ENCODE measurements around the gene SKIC2. TPM values are rescaled to one million over a fixed set of nuclear protein-coding genes. Genes with fewer than 3 reads are reported as not detected.

SKIC2 gene
- total RNA-seq, 3 donors from 2014 or later (not counting 1 experiment from before 2014, with no cell fraction given): 119 to 184 (median 151) TPM

GRCh38 chr6:31968791-31969711, 10.1 kb downstream of the SKIC2 start:
- Mint-ChIP-seq H3K27me3 (ENCODE audit: low read depth in 2 of 2) (no peaks in the 10 kb centered on the region), H3K36me3 (peaks cover 7% of the 10 kb centered on the region), H3K4me3 (peak overlapping the region; percentile 9), H3K27ac (peak overlapping the region; percentile 93 to 97), H3K4me1 (peaks cover 20 to 42% of the 10 kb centered on the region in 2 donors), H3K9me3 (no peaks in the 10 kb centered on the region)
- no peak overlapping the region for H3K4me3 ChIP-seq (ENCODE audit: low read length)
- 94% methylated on average over 22 of the region's 23 CpGs for WGBS (ENCODE audit: insufficient coverage)
- H3K9me3 ChIP-seq (ENCODE audit: control insufficient read depth, insufficient read depth, low read length): no peaks in the 10 kb centered on the region
- no peak overlapping the region for H3K27ac ChIP-seq (ENCODE audit: low read length)
- no peak for ATAC-seq
- intact Hi-C loops (cut with micrococcal nuclease): no loop called here
- H3K36me3 ChIP-seq (ENCODE audit: control insufficient read depth, insufficient read depth, low read length): peaks cover 63% of the 10 kb centered on the region
- DNase-seq: no peak
- no peak for TF ChIP-seq CTCF (IDR thresholded peaks at IDR 0.05)
- H3K4me1 ChIP-seq (ENCODE audit: control insufficient read depth, insufficient read depth, low read length): peaks cover 23% of the 10 kb centered on the region
- no peaks in the 10 kb centered on the region for H3K27me3 ChIP-seq (ENCODE audit: control insufficient read depth, insufficient read depth, low read length)

GRCh38 chr6:31969712-31970603, 11.0 kb downstream of the SKIC2 start:
- H3K27ac ChIP-seq (ENCODE audit: low read length): peak overlapping the region; percentile 98
- H3K36me3 ChIP-seq (ENCODE audit: control insufficient read depth, insufficient read depth, low read length): peaks cover 56% of the 10 kb centered on the region
- no peak for ATAC-seq
- Mint-ChIP-seq H3K27ac (peak overlapping the region; percentile 93 to 97), H3K27me3 (ENCODE audit: low read depth in 2 of 2) (no peaks in the 10 kb centered on the region), H3K9me3 (no peaks in the 10 kb centered on the region), H3K4me1 (peaks cover 20 to 42% of the 10 kb centered on the region in 2 donors), H3K36me3 (peaks cover 5% of the 10 kb centered on the region), H3K4me3 (peak overlapping the region; percentile 73)
- peak in 1 of 2 donors; percentile 20 for DNase-seq
- intact Hi-C loops (cut with micrococcal nuclease): loop anchor here (10.0 kb wide), 1 partner anchor 225 kb away; the partner anchor contains the start of genes GPSM3 and PBX2
- WGBS (ENCODE audit: insufficient coverage): 89% methylated on average over 15 of the region's 17 CpGs
- no peak for TF ChIP-seq CTCF (IDR thresholded peaks at IDR 0.05)
- no peaks in the 10 kb centered on the region for H3K9me3 ChIP-seq (ENCODE audit: control insufficient read depth, insufficient read depth, low read length)
- H3K27me3 ChIP-seq (ENCODE audit: control insufficient read depth, insufficient read depth, low read length): no peaks in the 10 kb centered on the region
- H3K4me3 ChIP-seq (ENCODE audit: low read length): no peak overlapping the region
- peaks cover 23% of the 10 kb centered on the region for H3K4me1 ChIP-seq (ENCODE audit: control insufficient read depth, insufficient read depth, low read length)

GRCh38 chr6:31970604-31971271, 11.8 kb downstream of the SKIC2 start:
- 88% methylated on average over 18 of the region's 18 CpGs for WGBS (ENCODE audit: insufficient coverage)
- Histone ChIP-seq H3K27me3 (ENCODE audit: control insufficient read depth, insufficient read depth, low read length) (no peaks in the 10 kb centered on the region), H3K36me3 (ENCODE audit: control insufficient read depth, insufficient read depth, low read length) (peaks cover 48% of the 10 kb centered on the region), H3K4me3 (ENCODE audit: low read length) (no peak overlapping the region), H3K4me1 (ENCODE audit: control insufficient read depth, insufficient read depth, low read length) (peaks cover 23% of the 10 kb centered on the region), H3K9me3 (ENCODE audit: control insufficient read depth, insufficient read depth, low read length) (no peaks in the 10 kb centered on the region), H3K27ac (ENCODE audit: low read length) (peak overlapping the region; percentile 98)
- Mint-ChIP-seq H3K27ac (peak overlapping the region; percentile 93 to 97), H3K4me3 (peak overlapping the region; percentile 93), H3K9me3 (no peaks in the 10 kb centered on the region), H3K36me3 (no peaks in the 10 kb centered on the region), H3K27me3 (ENCODE audit: low read depth in 2 of 2) (no peaks in the 10 kb centered on the region), H3K4me1 (peaks cover 20 to 42% of the 10 kb centered on the region in 2 donors)
- DNase-seq (peak in 1 of 2 donors; percentile 32), ATAC-seq (no peak)
- no peak for TF ChIP-seq CTCF (IDR thresholded peaks at IDR 0.05)
- intact Hi-C loops (cut with micrococcal nuclease): loop anchor here (10.0 kb wide), 1 partner anchor 224 kb away; the partner anchor contains the start of genes GPSM3 and PBX2

Data from natural killer cell (primary cell).